Measurements from ENCODE around the gene VTI1A.

VTI1A gene

DNA sequence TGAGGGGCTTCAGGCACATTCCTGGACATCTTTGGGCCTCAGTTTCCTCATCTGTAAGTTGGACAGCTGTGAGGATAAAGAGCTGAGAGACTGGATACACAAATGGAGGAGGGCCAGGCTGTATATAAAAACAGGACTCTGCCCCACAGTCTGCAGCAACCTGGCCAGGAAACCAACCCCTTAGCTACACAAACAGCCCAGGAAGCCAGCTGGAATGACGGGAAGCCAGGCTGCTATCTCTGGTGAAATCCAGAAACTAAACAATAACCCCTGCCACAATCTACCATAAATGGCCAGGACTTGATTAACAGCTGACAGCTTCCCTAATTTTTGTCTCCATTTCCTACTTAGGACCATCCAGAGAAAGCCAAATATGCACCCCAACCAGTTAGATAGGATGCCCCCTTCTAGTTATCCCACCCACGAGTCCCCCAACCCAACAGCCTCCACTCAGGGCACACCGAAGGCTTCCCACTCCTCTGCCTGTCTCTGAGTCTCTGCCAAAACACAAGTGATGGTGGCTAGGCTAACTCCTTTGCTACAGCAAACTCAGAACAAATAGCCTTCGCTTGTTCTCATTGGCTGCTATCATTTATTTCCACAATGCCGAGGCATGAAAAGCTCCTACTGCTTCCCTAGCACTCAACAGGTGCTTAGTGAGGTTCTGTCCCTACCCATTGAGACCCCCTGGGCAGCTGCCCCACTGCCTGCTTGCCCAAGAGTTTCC is 393.1 kb downstream of the VTI1A start:
- no peak for DNase-seq
- TF ChIP-seq GATA1 (IDR thresholded peaks at IDR 0.05; ENCODE audit: low read depth, low read length) (no peak), POLR2A (IDR thresholded peaks at IDR 0.05; ENCODE audit: low read length) (no peak)

DNA sequence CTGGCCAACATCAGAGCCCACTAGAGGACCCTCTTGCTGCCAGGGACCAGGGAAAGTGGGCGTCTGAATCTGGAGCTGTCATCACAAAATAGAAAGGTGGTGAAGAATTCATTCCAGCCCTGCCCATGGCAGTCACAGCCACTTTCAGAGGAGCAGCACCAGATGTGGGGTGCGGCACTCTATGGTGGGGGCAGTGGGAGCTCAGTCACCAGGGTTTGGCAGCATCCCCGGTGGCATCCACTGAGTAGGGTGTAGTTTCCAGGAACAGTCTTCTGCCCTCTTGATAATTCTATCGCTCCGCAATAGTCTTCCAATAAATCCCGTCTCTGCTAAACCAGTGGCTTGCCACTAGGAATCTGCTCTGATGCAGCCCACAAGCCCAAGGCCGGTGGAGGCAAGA is 394.5 kb downstream of the VTI1A start:
- TF ChIP-seq GATA1 (IDR thresholded peaks at IDR 0.05; ENCODE audit: low read depth, low read length) (no peak), POLR2A (IDR thresholded peaks at IDR 0.05; ENCODE audit: low read length) (no peak)
- DNase-seq = no peak

DNA sequence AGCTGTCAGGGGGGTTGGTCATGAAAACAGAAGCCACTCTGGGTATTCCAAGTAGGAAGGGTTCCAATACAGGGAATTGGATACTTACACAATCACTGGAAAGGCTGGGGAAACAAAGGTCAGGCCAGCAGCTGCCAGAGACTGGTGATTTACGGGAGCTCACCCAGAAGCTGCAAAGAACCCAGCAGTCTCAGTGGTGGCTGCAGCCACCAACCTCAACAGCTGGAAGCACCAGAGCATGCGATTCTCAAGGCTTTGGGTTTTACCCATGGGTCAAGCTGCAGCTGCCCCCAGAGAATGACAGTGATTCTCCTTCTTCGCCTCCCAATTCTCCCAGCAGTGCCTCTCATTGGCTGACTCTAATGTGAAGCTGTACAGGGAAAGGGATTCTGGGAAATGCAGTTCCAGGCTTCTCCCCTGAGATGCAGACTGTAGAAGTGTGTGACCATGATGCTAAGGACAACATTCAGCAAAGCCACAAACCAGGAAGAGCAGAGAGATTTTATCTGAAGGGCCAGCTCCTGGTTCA is 395.9 kb downstream of the VTI1A start:
- no peak for DNase-seq
- TF ChIP-seq POLR2A (IDR thresholded peaks at IDR 0.05; ENCODE audit: low read length) (no peak), GATA1 (IDR thresholded peaks at IDR 0.05; ENCODE audit: low read depth, low read length) (no peak)

DNA sequence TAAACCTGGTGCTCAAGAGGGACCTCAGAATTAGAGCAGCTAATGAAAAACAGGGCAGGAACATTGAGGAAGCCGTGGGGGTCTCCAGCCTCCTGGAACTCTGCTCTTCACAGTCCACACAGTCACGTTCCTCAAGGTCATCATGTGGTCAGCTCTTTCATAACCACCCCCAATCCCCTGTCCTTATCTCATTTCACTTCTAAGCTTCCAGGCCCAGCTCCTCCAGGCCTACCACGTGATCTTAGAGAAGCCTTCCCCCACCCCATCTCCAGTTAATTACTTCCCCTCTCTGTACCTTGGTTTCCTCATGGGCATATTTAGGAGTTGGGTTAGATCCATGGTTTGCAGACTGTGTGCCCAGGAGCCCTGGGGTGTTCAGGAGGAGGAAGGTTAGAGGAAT is 396.6 kb downstream of the VTI1A start:
- peak; percentile 22 to 42 for DNase-seq
- TF ChIP-seq GATA1 (IDR thresholded peaks at IDR 0.05; ENCODE audit: low read depth, low read length) (no peak), POLR2A (IDR thresholded peaks at IDR 0.05; ENCODE audit: low read length) (no peak)

DNA sequence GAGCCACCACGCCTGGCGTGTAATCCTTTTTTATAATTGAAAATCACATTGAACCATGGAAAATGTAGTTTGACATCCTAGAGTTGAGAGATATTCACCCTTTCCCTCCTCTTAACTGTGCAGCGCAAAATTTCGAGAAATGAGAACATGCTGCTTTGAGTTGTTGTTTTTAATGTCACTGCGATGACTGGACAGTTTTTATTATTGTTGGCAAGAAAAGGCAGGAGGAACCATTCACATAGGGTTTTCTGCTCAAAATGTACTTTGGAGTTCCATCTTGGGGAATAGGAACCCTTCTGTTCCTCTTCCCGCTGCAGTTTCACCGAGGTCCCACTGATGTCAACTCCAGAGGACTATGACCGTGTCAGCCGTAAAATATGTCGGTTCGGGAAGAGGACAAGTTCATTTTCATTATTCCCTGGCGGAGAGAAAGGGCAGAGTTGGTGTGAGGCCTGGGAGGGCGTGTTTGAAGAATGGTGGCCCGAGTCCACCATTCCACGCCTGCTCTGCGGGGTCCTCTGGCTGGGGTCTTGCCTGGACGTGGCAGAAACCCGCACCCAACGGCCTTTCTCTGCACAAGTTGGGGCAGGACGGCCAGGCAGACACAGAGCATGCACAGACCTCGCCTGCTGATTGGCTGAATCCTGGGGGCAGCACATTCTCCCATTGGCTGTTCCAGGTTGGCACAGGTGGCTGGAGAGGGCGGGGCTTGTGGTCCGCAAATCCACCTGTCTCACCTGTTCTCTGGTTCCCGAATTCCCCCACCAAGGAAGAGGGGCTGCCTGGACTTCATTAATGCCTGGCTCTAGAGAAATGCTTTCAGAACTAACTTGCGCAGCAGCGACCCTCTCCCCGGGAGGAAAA is 397.9 kb downstream of the VTI1A start:
- TF ChIP-seq GATA1 (IDR thresholded peaks at IDR 0.05; ENCODE audit: low read depth, low read length) = no peak
- no peak for TF ChIP-seq POLR2A (IDR thresholded peaks at IDR 0.05; ENCODE audit: low read length)
- DNase-seq = no peak

DNA sequence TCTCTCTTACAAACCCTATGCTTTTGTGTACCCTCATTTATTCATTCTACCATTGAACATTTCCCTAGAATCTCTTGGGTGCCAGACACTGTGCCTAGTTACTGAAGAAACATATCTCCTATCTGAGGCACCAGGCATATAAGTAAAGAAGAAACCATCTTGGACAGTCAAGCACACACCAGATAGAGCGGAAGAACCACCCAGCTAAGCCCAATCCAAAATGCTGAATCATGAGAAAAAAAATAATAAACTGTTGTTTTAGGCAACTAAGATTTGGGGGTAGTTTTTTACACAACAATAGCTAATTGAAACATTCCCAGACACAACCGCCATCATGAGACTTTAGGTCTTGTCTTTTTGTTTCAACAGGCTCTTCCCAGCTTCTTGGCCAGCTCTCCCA is 400.8 kb downstream of the VTI1A start:
- no peak for DNase-seq
- TF ChIP-seq POLR2A (IDR thresholded peaks at IDR 0.05; ENCODE audit: low read length) (no peak), GATA1 (IDR thresholded peaks at IDR 0.05; ENCODE audit: low read depth, low read length) (no peak)

DNA sequence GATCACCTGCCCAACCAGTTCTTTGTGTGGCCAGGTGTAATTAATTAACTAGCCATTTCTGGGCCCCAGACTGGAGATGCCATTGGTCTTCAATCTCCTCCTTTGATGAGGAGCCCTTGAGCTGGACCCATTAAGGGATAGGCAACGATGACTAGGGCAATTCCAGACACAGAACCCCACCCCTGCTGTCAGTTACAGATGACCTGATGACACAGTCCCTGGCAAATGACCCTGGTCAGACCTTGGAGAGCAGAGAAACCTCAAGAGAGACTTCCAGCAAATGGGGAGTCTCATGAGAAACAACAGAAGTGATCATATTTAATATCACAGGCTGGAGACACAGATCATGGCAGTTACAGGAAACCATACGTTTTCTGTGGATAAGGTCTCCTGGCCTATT is 401.2 kb downstream of the VTI1A start:
- no peak for DNase-seq
- no peak for TF ChIP-seq POLR2A (IDR thresholded peaks at IDR 0.05; ENCODE audit: low read length)

DNA sequence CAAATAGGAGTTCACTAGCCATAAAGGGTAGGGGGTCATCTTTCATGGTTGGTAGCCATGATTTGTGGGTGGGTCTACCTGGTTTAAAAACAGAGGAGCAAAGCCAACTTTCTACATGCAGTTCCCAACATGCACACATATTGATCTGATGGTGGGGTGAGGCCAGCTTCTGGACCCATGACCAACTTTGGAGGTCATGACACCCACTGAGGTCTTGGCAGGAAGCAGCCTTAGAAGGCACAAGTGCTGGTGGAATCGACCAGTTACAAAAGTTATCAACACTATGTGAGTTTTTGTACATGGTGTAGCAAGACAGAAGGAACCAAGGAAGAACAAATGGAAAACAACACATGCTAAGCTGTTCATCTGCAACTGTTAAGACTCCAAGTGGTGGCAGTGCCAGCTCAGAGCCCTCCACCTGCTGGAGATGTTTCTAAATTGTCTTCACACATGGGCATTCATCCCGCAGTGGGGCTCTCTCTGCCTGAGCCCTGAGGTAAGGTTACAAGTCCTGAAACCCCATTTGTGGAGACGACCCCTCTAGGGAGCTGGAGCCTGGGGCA is 401.9 kb downstream of the VTI1A start:
- no peak for DNase-seq
- no peak for TF ChIP-seq GATA1 (IDR thresholded peaks at IDR 0.05; ENCODE audit: low read depth, low read length)
- no peak for TF ChIP-seq POLR2A (IDR thresholded peaks at IDR 0.05; ENCODE audit: low read length)

DNA sequence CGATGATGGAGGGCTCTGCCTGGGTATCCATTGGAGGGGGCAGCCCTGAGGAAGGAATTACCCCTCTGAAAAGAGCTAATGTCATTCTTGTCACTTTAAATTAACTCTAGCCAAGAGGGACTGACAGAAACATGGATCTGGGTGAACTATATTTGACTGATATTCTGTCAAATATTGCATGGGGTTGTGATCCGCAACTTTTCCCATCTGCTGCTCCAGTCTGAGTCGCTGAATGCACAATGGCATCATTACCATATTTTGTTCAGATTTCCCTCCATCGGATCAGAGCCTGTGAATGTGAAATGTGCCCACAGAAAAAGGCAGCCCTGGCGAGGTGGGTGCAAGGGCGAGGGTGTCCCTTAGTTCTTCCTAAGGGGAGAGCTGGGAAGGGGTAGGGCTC is 402.5 kb downstream of the VTI1A start:
- TF ChIP-seq POLR2A (IDR thresholded peaks at IDR 0.05; ENCODE audit: low read length) (no peak), GATA1 (IDR thresholded peaks at IDR 0.05; ENCODE audit: low read depth, low read length) (no peak)
- no peak for DNase-seq

DNA sequence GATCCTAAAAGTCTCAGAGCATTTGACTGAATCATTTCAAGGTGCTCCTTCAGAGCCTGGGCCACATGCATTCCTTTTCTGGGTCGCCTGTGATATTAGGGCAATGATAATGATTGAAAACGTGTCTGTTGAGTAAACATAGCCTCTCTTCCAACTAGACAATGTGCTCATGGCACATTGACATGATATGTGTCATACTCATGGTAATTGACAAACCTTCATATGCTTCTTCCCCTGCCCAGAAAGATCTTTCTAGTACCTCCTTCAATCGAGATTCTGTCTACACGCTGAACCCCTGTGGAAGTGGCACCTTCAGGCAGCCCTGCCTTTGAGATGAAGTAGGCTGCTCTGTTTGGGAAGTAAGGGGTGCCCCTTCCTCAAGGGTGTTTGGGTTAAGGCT is 404.2 kb downstream of the VTI1A start:
- DNase-seq = no peak
- TF ChIP-seq GATA1 (IDR thresholded peaks at IDR 0.05; ENCODE audit: low read depth, low read length) = no peak
- TF ChIP-seq POLR2A (IDR thresholded peaks at IDR 0.05; ENCODE audit: low read length) = no peak

DNA sequence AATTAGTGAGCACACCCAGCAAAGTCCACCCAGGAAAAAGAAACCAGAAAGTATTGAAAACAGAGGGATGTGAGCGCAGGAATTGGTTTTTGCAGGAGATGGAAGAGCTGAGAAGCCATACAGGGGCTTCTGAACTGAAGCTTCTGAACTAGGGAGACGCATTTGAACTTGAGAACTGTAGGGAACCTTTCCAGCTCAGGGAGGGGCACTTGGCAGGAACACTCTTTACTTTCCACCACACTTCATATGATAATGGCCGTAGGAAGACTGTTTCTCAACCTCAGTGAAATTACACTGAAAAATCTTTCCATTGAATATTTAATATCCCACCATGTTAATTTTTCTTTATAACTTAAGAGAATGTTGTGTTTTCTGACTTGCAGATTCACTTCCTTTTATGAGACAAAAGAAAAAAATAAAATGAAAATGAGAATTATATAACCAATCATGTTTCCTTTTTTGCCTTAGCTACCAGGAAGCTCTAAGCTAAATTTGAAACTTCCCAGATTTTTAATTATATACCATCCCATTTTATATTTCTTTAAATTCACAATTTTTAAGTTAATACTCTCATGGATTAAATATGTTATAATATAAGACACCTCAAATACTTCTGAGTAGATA is 404.7 kb downstream of the VTI1A start:
- TF ChIP-seq POLR2A (IDR thresholded peaks at IDR 0.05; ENCODE audit: low read length) (no peak), GATA1 (IDR thresholded peaks at IDR 0.05; ENCODE audit: low read depth, low read length) (no peak)
- DNase-seq = no peak

DNA sequence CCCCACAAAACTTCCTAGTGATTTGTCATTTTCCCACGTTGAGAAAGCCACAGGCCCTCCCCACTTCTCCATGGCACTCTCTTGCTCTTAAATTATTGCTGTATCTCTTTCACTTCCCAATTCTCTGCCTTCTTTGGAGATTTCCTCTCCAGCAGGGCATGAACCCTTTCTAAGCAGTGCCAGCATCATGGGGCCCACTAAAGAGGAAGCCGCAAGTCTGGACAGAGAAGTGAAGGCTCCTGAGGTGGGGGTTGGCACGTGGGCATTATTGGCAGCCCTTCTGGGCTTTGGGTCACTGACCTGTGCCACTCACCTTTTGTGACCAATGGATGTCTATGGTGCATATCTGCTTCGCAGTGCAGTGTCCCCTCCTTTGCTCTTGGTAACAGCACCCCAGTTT is 405.3 kb downstream of the VTI1A start:
- no peak for TF ChIP-seq POLR2A (IDR thresholded peaks at IDR 0.05; ENCODE audit: low read length)
- TF ChIP-seq GATA1 (IDR thresholded peaks at IDR 0.05; ENCODE audit: low read depth, low read length) = no peak
- no peak for DNase-seq

DNA sequence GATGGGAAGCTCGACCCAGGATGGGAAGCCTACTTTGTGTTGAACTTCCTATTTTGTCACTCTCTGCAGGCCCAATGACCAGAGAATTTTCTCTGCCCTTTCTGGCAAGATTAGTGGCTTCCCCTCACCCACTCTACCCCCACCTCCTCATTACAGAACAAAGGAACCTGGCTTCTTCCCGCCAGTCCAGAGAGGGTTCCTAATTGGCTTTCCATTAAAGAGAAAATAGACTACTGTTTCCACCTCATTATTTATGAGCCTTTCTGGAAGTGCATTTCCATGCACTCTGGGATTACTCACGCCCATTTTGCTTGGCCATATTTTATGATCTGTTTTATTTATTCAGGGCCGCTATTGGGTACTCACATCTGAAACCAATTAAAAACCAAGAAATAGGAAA is 408.1 kb downstream of the VTI1A start:
- TF ChIP-seq POLR2A (IDR thresholded peaks at IDR 0.05; ENCODE audit: low read length) (no peak), GATA1 (IDR thresholded peaks at IDR 0.05; ENCODE audit: low read depth, low read length) (no peak)
- no peak for DNase-seq

DNA sequence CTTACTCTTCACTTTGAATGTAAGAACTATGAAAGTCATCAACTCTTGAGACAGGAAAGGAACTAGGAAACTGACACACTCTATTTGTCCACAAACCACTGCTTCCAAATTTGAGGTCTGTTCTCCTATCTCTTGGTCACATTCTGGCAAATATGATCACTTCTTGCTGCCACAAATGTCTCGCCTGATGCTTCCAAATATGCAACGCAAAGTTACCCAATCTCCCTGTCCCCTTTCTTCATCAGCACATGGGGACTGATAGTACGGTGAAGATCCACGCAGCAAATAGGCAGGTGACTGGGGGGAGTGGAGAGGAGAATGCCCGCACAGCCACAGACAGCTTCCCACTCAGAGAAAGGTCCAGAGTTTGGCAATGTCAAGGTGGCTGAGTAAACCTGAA is 410.5 kb downstream of the VTI1A start:
- DNase-seq = no peak
- TF ChIP-seq POLR2A (IDR thresholded peaks at IDR 0.05; ENCODE audit: low read length) (no peak), GATA1 (IDR thresholded peaks at IDR 0.05; ENCODE audit: low read depth, low read length) (no peak)

Data from erythroblast (primary cell).